Measurements from ENCODE around the gene C16orf87.
"Not testable (repeated sequence)": the region's sequence is repeated elsewhere in the genome, so short reads cannot be mapped to it uniquely, and the experiment has no call there.

The C16orf87 gene

GRCh38 chr16:46830902-46831647 is at the start of gene C16orf87:
C16orf87 (minus strand) TSS chr16:46831180; CDS start chr16:46831149, 31 bp downstream.
- peak; percentile 91 for DNase-seq

- no peak for DNase-seq
These were observed 44.3 kb upstream of the C16orf87 start for GRCh38 chr16:46875243-46875642.

- DNase-seq, result no peak
These were observed 42.2 kb upstream of the C16orf87 start for GRCh38 chr16:46873201-46873600.

GRCh38 chr16:46871597-46871996 is 40.6 kb upstream of the C16orf87 start:
- DNase-seq, result no peak

GRCh38 chr16:46868891-46869290 is 37.9 kb upstream of the C16orf87 start:
- not testable (repeated sequence) for DNase-seq

- DNase-seq, result not testable (repeated sequence)
These were observed 36.5 kb upstream of the C16orf87 start for GRCh38 chr16:46867486-46867885.

GRCh38 chr16:46866286-46866685 is 35.3 kb upstream of the C16orf87 start:
- no peak for DNase-seq

- peak; percentile 36 for DNase-seq
These were observed 31.8 kb upstream of the C16orf87 start for GRCh38 chr16:46862555-46863447.

- peak; percentile 75 for DNase-seq
These were observed 28.8 kb upstream of the C16orf87 start for GRCh38 chr16:46859719-46860152.

- DNase-seq, result no peak
These were observed 27.2 kb upstream of the C16orf87 start for GRCh38 chr16:46858151-46858550.

GRCh38 chr16:46857368-46857945 is 26.5 kb upstream of the C16orf87 start:
- no peak for DNase-seq

- no peak for DNase-seq
These were observed 24.4 kb upstream of the C16orf87 start for GRCh38 chr16:46855389-46855788.

GRCh38 chr16:46854846-46855245 is 23.9 kb upstream of the C16orf87 start:
- no peak for DNase-seq

- peak; percentile 77 for DNase-seq
These were observed 22.9 kb upstream of the C16orf87 start for GRCh38 chr16:46853713-46854443.

GRCh38 chr16:46852130-46852529 is 21.1 kb upstream of the C16orf87 start:
- DNase-seq, result no peak

GRCh38 chr16:46850619-46851555 is 19.9 kb upstream of the C16orf87 start:
- DNase-seq, result no peak

GRCh38 chr16:46848768-46849764 is 18.1 kb upstream of the C16orf87 start:
- DNase-seq, result no peak

GRCh38 chr16:46845952-46846351 is 15.0 kb upstream of the C16orf87 start:
- DNase-seq, result no peak

- no peak for DNase-seq
These were observed 13.8 kb upstream of the C16orf87 start for GRCh38 chr16:46844771-46845170.
